ENCODE results near the gene ANKRD30A.
"Not testable (repeated sequence)": the region's sequence is repeated elsewhere in the genome, so short reads cannot be mapped to it uniquely, and the experiment has no call there.

The ANKRD30A gene

DNA sequence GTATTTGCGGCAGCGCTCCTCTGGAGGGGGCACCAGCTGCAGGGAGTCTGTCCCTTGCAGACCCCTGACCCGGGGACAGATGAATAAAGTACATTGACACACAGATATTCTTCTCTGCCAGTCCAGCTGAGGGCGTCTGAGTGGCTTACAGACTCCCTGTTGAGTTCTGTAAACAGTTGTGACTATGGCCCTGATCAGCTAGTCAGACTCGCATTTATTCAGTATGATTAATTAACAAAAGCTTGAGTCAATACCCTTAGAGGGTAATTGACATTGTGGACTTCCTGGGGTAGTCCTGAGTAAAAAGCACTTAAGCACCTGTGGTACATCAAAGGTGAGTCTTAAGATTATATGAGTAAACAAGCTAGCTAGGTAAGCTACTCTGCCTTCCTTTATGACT is 21.0 kb downstream of the ANKRD30A start:
- DNase-seq (ENCODE audit: low read depth), result no peak
- TF ChIP-seq, protein P1, sequence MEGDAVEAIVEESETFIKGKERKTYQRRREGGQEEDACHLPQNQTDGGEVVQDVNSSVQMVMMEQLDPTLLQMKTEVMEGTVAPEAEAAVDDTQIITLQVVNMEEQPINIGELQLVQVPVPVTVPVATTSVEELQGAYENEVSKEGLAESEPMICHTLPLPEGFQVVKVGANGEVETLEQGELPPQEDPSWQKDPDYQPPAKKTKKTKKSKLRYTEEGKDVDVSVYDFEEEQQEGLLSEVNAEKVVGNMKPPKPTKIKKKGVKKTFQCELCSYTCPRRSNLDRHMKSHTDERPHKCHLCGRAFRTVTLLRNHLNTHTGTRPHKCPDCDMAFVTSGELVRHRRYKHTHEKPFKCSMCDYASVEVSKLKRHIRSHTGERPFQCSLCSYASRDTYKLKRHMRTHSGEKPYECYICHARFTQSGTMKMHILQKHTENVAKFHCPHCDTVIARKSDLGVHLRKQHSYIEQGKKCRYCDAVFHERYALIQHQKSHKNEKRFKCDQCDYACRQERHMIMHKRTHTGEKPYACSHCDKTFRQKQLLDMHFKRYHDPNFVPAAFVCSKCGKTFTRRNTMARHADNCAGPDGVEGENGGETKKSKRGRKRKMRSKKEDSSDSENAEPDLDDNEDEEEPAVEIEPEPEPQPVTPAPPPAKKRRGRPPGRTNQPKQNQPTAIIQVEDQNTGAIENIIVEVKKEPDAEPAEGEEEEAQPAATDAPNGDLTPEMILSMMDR (IDR thresholded peaks at IDR 0.05; ENCODE audit: control insufficient read depth, insufficient read depth, low read depth, low read length, missing control alignments), result no peak
- H3K4me3 ChIP-seq (ENCODE audit: control insufficient read depth, low read depth, low read length), result no peak overlapping the region

DNA sequence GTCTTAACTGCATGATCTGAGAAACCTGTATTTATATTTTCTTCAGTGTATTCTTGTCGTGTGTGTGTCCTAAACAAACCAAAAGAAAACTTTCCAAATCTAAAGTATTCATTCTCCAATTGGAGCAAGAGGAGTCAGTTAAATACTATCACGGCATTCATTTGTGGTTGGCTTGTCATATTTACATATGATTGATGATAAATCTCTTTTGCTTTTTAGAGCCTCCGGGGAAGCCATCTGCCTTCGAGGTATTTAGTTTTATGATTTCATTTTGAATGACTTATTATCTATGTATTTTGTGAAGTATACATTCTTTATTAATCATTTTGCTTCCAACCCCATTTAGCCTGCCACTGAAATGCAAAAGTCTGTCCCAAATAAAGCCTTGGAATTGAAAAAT is 37.0 kb downstream of the ANKRD30A start:
- not testable (repeated sequence) for H3K4me3 ChIP-seq (ENCODE audit: control insufficient read depth, low read depth, low read length); DNase-seq (ENCODE audit: low read depth)

DNA sequence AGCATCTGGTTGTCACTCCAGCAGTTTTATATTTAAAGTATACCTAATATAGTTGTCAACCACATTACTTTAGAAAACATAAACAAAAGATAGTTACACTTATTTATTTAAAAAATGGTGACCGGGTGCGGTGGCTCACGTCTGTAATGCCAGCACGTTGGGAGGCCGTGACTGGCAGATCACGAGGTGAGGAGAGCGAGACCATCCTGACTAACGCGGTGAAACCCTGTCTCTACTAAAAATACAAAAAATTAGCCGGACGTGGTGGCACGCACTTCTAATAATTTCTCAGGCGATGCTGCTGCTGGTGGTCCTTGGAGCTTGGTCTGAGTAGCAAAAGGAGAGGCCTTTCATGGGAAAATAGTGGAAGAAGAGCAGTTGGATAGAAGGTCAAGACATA is 46.5 kb downstream of the ANKRD30A start:
- not testable (repeated sequence) for DNase-seq (ENCODE audit: low read depth); H3K4me3 ChIP-seq (ENCODE audit: control insufficient read depth, low read depth, low read length)

DNA sequence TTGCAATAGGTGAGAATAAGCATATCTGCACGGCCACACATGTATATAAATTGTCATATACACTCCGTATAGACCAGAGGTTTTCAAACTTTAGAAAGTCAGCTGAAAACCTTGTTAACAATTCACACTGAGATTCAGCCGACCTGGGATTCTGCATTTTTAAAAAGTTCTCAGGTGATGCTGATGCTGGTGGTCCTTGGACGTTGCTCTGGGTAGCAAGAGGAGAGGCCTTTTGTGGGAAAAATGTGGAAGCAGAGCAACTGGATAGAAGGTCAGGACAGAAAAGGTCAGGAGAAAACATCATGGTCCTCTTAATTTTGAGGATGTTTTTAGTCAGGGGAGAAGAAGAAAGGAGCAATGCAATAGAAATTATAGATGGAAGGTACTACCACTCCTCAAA is 52.9 kb downstream of the ANKRD30A start:
- H3K4me3 ChIP-seq (ENCODE audit: control insufficient read depth, low read depth, low read length); DNase-seq (ENCODE audit: low read depth): not testable (repeated sequence)

DNA sequence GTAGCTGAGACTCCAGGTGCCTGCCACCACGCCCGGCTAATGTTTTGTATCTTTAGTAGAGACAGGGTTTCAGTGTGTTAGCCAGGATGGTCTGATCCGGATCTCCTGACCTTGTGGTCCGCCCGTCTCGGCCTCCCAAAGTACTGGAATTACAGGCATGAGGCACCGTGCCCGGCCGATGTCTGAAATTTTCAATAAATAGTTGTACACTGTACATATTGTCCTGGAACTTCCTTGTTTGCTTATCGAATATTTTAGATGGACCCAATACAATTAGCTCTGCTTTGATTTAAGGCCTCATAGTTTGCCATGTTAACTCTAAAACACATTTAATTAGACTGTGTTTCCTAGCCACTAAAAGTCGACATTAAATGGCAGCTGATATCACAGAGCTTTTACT is 57.3 kb downstream of the ANKRD30A start:
- DNase-seq (ENCODE audit: low read depth); H3K4me3 ChIP-seq (ENCODE audit: control insufficient read depth, low read depth, low read length): not testable (repeated sequence)

DNA sequence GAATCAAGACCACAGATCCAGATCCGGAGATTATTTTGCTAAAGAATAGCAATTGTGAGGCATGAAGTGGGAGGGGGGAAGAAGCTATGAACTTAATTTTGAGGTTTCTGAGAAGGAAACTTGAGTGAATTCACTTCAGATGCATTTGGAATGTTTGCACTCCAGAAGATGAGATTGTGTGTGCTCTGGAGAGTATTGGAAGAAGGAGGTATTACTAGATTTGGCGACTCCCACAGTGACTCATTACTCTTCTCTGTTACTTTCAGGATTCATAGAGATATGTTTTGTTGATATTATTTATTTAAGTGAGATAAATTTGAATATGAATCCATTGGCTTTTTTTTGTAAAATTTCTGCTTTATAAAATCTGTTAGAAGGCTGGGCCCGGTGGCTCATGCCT is 80.7 kb downstream of the ANKRD30A start:
- no peak overlapping the region for H3K4me3 ChIP-seq (ENCODE audit: control insufficient read depth, low read depth, low read length)
- TF ChIP-seq, protein P1 (IDR thresholded peaks at IDR 0.05; ENCODE audit: control insufficient read depth, insufficient read depth, low read depth, low read length, missing control alignments), result no peak
- no peak for DNase-seq (ENCODE audit: low read depth)

DNA sequence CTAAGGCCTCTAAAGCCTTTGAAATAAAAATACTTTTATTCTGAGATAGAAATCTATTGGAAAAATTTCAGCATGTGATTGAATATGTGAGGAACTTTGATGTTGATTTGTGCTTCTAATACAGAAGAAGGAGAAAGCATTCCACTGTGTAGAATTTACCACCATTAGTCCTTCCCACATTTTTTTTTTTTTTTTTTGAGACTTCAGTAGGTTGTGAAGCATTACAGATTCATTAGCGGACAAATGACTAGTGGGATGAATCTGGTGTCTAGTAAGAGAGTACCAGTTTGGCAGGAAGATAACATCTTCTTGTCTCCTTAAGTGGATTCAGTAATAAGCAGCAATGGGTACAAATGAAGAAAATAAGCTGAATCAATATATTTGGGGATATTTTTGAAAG is 95.5 kb downstream of the ANKRD30A start:
- TF ChIP-seq, protein P1 (IDR thresholded peaks at IDR 0.05; ENCODE audit: control insufficient read depth, insufficient read depth, low read depth, low read length, missing control alignments), result no peak
- H3K4me3 ChIP-seq (ENCODE audit: control insufficient read depth, low read depth, low read length), result no peak overlapping the region
- no peak for DNase-seq (ENCODE audit: low read depth)

DNA sequence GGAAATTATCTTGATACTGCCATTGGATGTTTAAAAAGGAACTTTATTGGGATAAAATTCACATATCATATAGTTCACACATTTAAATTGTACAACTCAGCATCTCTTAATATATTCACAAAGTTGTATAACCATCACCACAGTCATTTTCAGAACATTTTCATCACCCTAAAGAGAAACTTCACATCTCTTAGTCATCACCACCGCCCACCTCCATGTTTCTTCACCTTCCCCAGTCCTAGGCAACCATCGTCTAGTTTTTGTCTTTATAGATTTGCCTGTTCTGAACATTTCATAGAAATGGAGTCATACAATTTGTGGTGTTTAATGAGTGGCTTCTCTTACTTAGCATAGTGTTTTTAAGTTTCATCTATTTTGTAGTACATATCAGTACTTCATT is 96.6 kb downstream of the ANKRD30A start:
- no peak for DNase-seq (ENCODE audit: low read depth)
- no peak overlapping the region for H3K4me3 ChIP-seq (ENCODE audit: control insufficient read depth, low read depth, low read length)
- TF ChIP-seq, protein P1 (IDR thresholded peaks at IDR 0.05; ENCODE audit: control insufficient read depth, insufficient read depth, low read depth, low read length, missing control alignments), result no peak

DNA sequence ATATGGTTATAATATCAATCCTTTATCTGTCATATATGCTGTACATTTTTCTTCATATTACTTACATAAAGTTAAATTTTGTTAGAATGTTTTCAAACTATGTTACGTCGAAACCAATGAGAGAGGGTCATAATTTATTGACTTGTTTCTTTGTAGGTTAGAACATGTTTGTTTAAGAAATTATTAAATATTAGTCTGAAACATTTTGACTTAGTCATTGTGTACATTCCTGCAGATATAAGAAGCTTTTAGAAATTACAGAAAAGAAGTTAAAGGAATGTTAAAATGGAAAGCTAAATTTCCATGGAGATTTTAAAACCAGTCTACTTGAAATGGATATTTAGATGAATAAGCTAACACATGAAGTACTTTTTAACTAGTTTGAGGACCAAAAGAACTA is 99.8 kb downstream of the ANKRD30A start:
- no peak for DNase-seq (ENCODE audit: low read depth)

More for the DNA sequence above, 99.8 kb downstream of the ANKRD30A start:
- H3K4me3 ChIP-seq (ENCODE audit: control insufficient read depth, low read depth, low read length), result no peak overlapping the region
- TF ChIP-seq, protein P1 (IDR thresholded peaks at IDR 0.05; ENCODE audit: control insufficient read depth, insufficient read depth, low read depth, low read length, missing control alignments), result no peak

Data from AG09309 (cell line).